Activated CD8-positive, alpha-beta T cell treated with anti-CD3 and anti-CD28 coated beads for 36 hours (primary cell): ENCODE data around the gene MT3. TPM values are rescaled to one million over a fixed set of nuclear protein-coding genes. Genes with fewer than 3 reads are reported as not detected.

ENCODE experiments used
- ATAC-seq: fragments of 200-7000 bp; cut with Tn5 transposase; one replicate; pipeline ENCODE4 v1.10.0; 2021; ENCODE audit warnings: mild to moderate bottlenecking, moderate library complexity
- CTCF ChIA-PET: fragments of 350-600 bp; sonication (Branson Sonifier 250); formaldehyde crosslinking; loops from one replicate; lab custom pipeline; 2021; ENCODE audit warnings: antibody characterized with exemption; lab: Charles Lee
- POLR2A ChIA-PET: fragments of 350-600 bp; sonication (Branson Sonifier 250); formaldehyde crosslinking; loops from one replicate; lab custom pipeline; 2021; ENCODE audit warnings: antibody characterized with exemption; lab: Charles Lee
- DNase-seq: peaks from one replicate; pipeline ENCODE4 v3.0.0-alpha.2; 2020
- H3K27ac Mint-ChIP-seq: one replicate; pipeline ENCODE4 v1.8.0; 2021; ENCODE audit warnings: mild to moderate bottlenecking, mixed read lengths
- H3K27me3 Mint-ChIP-seq: one replicate; pipeline ENCODE4 v1.8.0; 2021; ENCODE audit warnings: mixed read lengths
- H3K36me3 Mint-ChIP-seq: one replicate; pipeline ENCODE4 v1.8.0; 2021; ENCODE audit warnings: low read depth, mixed read lengths
- H3K4me1 Mint-ChIP-seq: one replicate; pipeline ENCODE4 v1.8.0; 2021; ENCODE audit warnings: low read depth, mixed read lengths
- H3K4me3 Mint-ChIP-seq: one replicate; pipeline ENCODE4 v1.8.0; 2021; ENCODE audit warnings: mild to moderate bottlenecking, moderate library complexity, mixed read lengths
- H3K9me3 Mint-ChIP-seq: one replicate; pipeline ENCODE4 v1.8.0; 2021; ENCODE audit warnings: mixed read lengths
- intact Hi-C: fragments of 100-400 bp; cut with micrococcal nuclease; formaldehyde crosslinking; loops from one replicate; pipeline ENCODE4 v1.10.0; 2022
- total RNA-seq, 2 experiments: library from RNA; stranded (reverse); gene quantifications; one replicate each; pipeline ENCODE4 v1.2.3, GENCODE V29; 2021
- TF ChIP-seq, protein P1 (sequence below): fragments of 200-600 bp; IDR thresholded peaks from one replicate; pipeline ENCODE4 v1.8.0; 2022; ENCODE audit warnings: antibody characterized with exemption, mild to moderate bottlenecking

The MT3 gene
- total RNA-seq, 2 experiments from 2014 or later, result 30.7 to 33.6 TPM

DNA sequence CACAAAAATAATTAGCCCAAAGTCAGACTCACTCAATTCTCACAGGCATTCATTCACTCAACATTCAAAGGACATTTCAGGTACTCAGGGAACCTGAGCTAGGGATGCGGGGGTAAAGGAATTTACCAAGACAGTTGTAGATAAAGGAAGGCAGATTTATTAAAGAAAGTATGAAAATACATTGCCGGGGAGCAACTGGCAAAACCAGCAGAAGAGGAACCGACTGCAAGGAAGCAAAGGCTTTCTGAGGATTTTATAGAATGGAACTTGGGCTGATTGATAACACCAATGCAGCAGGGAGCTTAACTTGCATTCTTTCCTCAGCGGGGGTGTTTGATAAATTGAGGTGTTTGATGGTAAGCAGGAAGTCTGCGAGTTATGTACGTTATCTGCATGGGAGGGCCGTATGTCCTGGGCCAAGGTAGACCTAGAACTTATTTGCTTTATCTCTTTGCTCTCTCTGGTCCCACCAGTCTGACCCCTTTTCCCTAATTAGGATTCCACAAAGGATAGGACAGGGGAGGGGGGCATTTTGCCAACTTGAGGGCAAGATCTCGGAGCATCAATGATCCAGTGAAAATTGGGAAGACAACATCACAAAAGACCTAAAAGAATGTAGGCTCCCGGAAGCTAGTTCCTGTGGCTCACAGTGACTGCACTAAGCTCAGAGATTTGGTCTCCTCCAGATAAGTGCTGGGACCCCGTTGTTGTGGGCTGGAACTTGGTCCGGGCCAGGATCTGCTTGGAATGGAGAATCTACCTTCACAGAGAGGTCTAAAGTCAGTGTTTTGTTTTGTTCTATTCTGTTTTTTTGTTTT lies 5.8 kb upstream of the MT3 start:
- Mint-ChIP-seq H3K4me1 (no peaks in the 10 kb centered on the region), H3K4me3 (no peak overlapping the region), H3K27me3 (peaks cover 3% of the 10 kb centered on the region), H3K9me3 (no peaks in the 10 kb centered on the region), H3K27ac (no peak overlapping the region), H3K36me3 (no peaks in the 10 kb centered on the region)
- POLR2A ChIA-PET, result interaction anchor here (0.6 kb wide), 1 partner anchor 116 kb away, joined by 3 read pairs; no protein-coding TSS in a partner anchor
- TF ChIP-seq, protein P1, sequence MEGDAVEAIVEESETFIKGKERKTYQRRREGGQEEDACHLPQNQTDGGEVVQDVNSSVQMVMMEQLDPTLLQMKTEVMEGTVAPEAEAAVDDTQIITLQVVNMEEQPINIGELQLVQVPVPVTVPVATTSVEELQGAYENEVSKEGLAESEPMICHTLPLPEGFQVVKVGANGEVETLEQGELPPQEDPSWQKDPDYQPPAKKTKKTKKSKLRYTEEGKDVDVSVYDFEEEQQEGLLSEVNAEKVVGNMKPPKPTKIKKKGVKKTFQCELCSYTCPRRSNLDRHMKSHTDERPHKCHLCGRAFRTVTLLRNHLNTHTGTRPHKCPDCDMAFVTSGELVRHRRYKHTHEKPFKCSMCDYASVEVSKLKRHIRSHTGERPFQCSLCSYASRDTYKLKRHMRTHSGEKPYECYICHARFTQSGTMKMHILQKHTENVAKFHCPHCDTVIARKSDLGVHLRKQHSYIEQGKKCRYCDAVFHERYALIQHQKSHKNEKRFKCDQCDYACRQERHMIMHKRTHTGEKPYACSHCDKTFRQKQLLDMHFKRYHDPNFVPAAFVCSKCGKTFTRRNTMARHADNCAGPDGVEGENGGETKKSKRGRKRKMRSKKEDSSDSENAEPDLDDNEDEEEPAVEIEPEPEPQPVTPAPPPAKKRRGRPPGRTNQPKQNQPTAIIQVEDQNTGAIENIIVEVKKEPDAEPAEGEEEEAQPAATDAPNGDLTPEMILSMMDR, result no peak
- DNase-seq (no peak), ATAC-seq (no peak)
- intact Hi-C loops, result no loop called here
- CTCF ChIA-PET, result interaction anchor here (0.9 to 3.1 kb wide), 5 partner anchors 8 to 119 kb away, joined by 3 to 14 read pairs (median 3); no protein-coding TSS in a partner anchor

DNA sequence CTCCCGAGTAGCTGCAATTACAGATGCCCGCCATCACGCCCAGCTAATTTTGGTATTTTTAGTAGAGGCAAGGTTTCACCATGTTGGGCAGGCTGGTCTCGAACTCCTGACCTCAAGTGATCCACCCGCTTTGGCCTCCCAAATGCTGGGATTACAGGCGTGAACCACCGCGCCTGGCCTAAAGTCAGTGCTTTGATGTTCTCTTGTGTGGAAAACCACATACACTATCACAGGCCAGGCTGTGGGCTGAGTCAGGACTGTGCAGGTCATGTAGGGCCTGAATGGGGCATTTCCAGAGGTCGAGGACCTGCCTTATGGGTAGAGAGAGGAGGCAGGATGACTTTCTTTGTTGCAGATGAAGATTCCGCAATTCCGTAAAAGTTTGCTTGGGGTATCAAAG lies 5.1 kb upstream of the MT3 start:
- ChIA-PET POLR2A (no interaction called here), CTCF (interaction anchor here (0.9 to 1.4 kb wide), 2 partner anchors 8 to 118 kb away, joined by 3 to 4 read pairs; no protein-coding TSS in a partner anchor)
- TF ChIP-seq, protein P1, result no peak
- H3K36me3 Mint-ChIP-seq, result no peaks in the 10 kb centered on the region
- DNase-seq (no peak), ATAC-seq (no peak)
- no peak overlapping the region for H3K27ac Mint-ChIP-seq
- peaks cover 3% of the 10 kb centered on the region for H3K4me1 Mint-ChIP-seq
- intact Hi-C loops, result no loop called here
- no peak overlapping the region for H3K4me3 Mint-ChIP-seq
- peaks cover 6% of the 10 kb centered on the region for H3K27me3 Mint-ChIP-seq
- no peaks in the 10 kb centered on the region for H3K9me3 Mint-ChIP-seq

GRCh38 chr16:56588781-56589140 lies 567 bp upstream of the MT3 start:
- ChIA-PET CTCF (interaction anchor here (0.6 to 2.4 kb wide), 3 partner anchors 12 to 113 kb away, joined by 3 to 8 read pairs (median 5); no protein-coding TSS in a partner anchor), POLR2A (interaction anchor here (1.0 to 1.3 kb wide), 2 partner anchors 120 to 442 kb away, joined by 3 read pairs; no protein-coding TSS in a partner anchor)
- H3K4me1 Mint-ChIP-seq, result peaks cover 9% of the 10 kb centered on the region
- H3K9me3 Mint-ChIP-seq, result no peaks in the 10 kb centered on the region
- H3K36me3 Mint-ChIP-seq, result no peaks in the 10 kb centered on the region
- peaks cover 12% of the 10 kb centered on the region for H3K27me3 Mint-ChIP-seq
- no peak overlapping the region for H3K27ac Mint-ChIP-seq
- intact Hi-C loops, result no loop called here
- DNase-seq (no peak), ATAC-seq (no peak)
- peak overlapping the region; percentile 78 for H3K4me3 Mint-ChIP-seq
- TF ChIP-seq, protein P1, result no peak

DNA sequence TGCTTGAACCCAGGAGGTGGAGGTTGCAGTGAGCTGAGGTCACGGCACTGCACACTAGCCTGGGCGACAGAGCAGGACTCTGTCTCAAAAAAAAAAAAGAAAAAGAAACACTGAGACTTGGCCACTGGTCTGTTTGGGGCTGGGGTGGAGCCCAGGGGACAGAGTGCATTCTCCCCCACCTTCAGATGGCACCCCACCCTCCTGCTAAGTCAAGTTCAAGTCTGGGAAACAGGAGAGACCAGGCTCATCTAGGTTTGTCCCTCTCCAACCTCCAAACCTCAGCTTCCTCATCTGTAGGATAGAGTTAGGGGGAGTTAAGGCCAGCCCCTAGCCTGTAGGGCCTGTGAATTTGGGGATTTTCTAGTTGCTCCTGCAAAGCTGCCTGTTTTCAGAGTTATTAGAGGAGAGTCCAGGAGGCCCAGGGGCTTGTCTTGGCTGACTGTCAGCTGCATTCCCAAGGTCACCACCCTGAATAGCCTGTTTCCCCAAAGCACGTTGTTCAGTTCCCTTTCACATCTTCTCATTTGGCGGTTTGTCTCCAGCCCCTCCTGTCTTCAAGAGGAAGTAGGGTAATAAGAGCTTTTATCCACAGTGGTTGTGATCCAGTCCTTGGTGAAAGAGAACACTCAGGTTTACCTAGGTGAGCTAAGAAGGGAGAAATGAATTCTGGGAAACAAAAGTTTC lies 2.2 kb downstream of the MT3 start:
- Mint-ChIP-seq H3K27ac (no peak overlapping the region), H3K27me3 (peaks cover 12% of the 10 kb centered on the region), H3K36me3 (no peaks in the 10 kb centered on the region), H3K9me3 (no peaks in the 10 kb centered on the region), H3K4me3 (no peak overlapping the region), H3K4me1 (peaks cover 9% of the 10 kb centered on the region)
- no peak for ATAC-seq
- intact Hi-C loops, result loop anchor here (5.0 kb wide), 1 partner anchor 101 kb away; no protein-coding TSS in a partner anchor
- ChIA-PET CTCF (interaction anchor here (1.0 to 2.0 kb wide), 8 partner anchors 8 to 373 kb away, joined by 3 to 17 read pairs (median 3); no protein-coding TSS in a partner anchor), POLR2A (interaction anchor here (0.7 to 1.1 kb wide), 2 partner anchors 45 to 381 kb away, joined by 3 read pairs; no protein-coding TSS in a partner anchor)
- TF ChIP-seq, protein P1, result no peak
- DNase-seq, result no peak
